Measurements from ENCODE around the gene SRP19. TPM values are rescaled to one million over a fixed set of nuclear protein-coding genes. Genes with fewer than 3 reads are reported as not detected.
A peak's percentile ranks its signal among the peaks of the same experiment; 100 is the strongest.
"Not testable (repeated sequence)": the region's sequence is repeated elsewhere in the genome, so short reads cannot be mapped to it uniquely, and the experiment has no call there.

Gene SRP19
- 25.5 and 30.1 TPM in 2 replicates for total RNA-seq

GRCh38 chr5:112860929-112861637 lies at the start of gene SRP19:
TSS of gene SRP19 (plus strand) at chr5:112861287. CDS start at chr5:112861377, 90 bp downstream.
- DNase-seq (ENCODE audit: low read depth in 2 of 2), result peak; percentile 96 to 98

- no peak for DNase-seq (ENCODE audit: low read depth in 2 of 2)
Observed at GRCh38 chr5:112812549-112812948, 48.5 kb upstream of the SRP19 start.

DNA sequence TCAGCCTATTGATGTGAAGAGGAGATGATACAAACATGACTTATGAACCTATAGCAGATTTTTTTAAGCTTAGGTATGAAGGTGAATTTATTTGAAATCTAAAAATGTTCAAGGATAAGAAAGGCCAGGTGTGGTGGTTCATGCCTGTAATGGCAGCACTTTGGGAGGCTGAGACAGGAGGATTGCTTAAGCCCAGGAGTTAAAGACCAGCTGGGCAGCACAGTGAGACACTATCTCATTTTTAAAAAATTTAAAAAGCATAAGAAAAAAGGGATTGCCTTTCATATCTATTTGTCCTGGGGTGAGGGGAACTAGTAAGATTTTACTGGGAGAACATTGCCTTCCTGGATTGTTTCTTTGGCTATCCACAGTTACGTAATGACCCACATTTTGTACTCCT lies 40.8 kb upstream of the SRP19 start:
- no peak for DNase-seq (ENCODE audit: low read depth in 2 of 2)

GRCh38 chr5:112822456-112822855 lies 38.6 kb upstream of the SRP19 start:
- DNase-seq (ENCODE audit: low read depth in 2 of 2), result no peak

DNA sequence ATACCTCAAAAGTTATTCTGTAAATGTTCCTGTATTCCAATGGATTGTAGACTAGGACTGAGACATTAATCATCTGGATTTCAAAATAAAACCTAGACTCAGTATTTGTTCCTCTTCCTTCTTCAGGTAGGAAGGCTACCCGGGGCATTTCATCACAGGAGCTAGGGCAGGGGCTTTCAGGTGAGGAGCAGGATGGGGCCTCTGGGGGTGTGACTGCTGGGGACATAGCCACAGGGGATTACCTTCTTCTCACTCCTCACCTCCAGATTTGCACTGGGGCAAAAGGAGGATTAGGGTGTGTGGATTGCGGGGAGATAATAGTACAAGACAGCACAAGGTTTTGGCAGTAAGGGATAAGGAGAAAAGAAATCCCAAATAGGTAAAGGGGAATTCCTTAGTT lies 37.9 kb upstream of the SRP19 start:
- no peak for DNase-seq (ENCODE audit: low read depth in 2 of 2)

- no peak for DNase-seq (ENCODE audit: low read depth in 2 of 2)
Observed at GRCh38 chr5:112823656-112824055, 37.4 kb upstream of the SRP19 start.

GRCh38 chr5:112824197-112824596 lies 36.9 kb upstream of the SRP19 start:
- no peak for DNase-seq (ENCODE audit: low read depth in 2 of 2)

GRCh38 chr5:112830378-112830777 lies 30.7 kb upstream of the SRP19 start:
- DNase-seq (ENCODE audit: low read depth in 2 of 2), result no peak

DNA sequence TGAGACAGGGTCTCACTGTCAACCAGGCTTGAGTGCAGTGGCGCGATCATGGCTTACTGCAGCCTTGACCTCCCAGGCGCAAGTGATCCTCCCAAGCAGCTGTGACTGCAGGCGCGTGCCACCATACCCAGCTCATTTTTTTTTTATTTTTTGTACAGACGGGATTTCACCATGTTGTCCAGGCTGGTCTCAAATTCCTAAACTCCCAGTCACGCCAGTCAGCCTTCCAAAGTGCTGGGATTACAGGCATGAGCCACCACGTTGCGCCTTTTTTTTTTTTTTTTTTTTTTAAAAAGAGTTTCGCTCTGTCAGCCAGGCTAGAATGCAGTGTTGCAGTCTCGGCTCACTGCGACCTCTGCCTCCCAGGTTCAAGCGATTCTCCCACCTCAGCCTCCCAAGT lies 27.1 kb upstream of the SRP19 start:
- no peak for DNase-seq (ENCODE audit: low read depth in 2 of 2)

DNA sequence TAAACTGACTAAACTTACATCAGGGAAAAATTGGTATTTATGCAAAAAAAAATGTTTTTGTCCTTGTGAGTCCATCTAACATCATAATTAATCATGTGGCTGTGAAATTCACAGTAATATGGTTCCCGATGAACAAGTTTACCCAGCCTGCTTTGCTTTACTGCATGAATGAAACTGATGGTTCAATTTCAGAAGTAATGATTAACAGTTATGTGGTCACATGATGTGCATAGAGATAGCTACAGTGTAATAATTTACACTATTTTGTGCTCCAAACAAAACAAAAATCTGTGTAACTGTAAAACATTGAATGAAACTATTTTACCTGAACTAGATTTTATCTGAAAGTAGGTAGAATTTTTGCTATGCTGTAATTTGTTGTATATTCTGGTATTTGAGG lies 16.6 kb upstream of the SRP19 start:
- DNase-seq (ENCODE audit: low read depth in 2 of 2), result no peak

DNA sequence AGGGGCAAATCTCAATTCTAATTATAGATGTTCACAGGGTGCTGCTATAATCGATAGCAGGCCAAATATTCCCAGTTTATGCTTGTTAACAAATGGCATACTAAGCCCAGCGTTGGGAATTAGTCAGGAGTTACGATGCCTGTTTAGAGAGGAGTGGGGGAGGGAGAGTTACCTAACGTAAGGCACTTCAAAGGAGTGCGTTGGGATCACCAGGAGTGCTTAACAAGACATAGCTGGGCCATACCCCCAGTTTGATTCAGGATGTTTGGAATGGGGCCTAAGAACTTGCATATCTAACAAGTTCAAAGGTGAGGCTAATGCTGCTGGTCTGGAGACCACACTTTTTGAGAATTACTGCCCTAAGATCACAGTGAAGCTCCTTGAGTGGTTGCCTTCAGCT lies 14.5 kb upstream of the SRP19 start:
- DNase-seq (ENCODE audit: low read depth in 2 of 2), result no peak

DNA sequence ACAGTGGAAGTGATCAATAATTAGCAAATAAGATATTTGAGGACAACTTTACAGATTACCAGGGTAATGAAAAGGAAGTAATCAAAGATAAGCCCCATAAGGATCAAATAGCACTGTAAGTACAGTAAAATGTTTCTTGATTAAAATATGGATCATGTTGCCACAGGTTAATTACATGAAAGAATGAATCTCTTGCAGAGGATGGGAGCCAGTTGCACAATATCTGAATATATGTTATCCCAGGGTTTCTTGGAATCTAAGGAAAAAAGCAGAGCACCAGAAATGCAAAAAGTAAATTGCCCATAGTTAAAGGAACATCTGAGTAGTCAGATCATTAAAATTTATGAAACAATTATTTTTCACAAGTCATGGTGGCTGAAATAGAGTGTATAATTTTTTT lies 13.8 kb upstream of the SRP19 start:
- DNase-seq (ENCODE audit: low read depth in 2 of 2), result no peak

- DNase-seq (ENCODE audit: low read depth in 2 of 2), result peak; percentile 50 to 77
Observed at GRCh38 chr5:112848116-112848811, 12.8 kb upstream of the SRP19 start.

- DNase-seq (ENCODE audit: low read depth in 2 of 2), result no peak
Observed at GRCh38 chr5:112849912-112850311, 11.2 kb upstream of the SRP19 start.

DNA sequence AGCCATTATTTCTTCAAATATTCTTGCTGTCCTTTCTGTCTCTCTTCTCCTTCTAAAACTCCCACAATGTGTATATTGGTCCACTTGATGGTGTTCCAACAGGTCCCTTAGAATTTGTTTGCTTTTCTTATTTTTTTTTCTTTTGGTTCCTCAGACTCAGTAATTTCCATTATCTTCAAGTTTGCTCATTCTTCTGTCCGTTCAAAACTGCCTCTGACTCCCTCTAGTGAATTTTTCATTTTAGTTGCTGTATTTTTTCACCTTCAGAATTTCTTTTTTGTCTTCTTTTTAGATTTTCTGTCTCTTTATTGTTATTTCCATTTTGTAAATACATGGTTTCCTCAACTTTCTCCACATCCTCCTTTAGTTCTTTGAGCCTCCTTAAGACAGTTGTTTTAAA lies 6.4 kb upstream of the SRP19 start:
- DNase-seq (ENCODE audit: low read depth in 2 of 2), result no peak

DNA sequence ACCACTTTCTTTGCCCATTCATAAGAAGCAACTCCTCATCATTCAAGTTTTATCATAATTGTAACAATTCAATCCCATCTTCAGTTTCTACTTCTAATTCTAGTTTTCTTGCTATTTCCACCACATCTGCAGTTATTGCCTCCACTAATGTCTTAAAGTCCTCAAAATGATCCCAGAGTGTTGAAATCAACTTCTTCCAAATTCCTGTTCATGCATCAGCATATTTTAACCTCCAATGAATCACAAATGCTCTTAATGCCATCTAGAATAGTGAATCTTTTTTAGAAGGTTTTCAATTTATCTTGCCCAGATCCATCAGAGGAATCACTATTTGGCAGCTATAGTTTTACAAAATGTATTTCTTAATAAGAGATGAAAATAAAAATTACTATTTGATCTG lies 3.2 kb upstream of the SRP19 start:
- no peak for DNase-seq (ENCODE audit: low read depth in 2 of 2)

GRCh38 chr5:112860571-112860928 lies 537 bp upstream of the SRP19 start:
- not testable (repeated sequence) for DNase-seq (ENCODE audit: low read depth in 2 of 2)

- peak in 1 of 2 donors; percentile 5 for DNase-seq (ENCODE audit: low read depth in 2 of 2)
Observed at GRCh38 chr5:112861638-112861985, 525 bp downstream of the SRP19 start.

GRCh38 chr5:112862085-112862484 lies 998 bp downstream of the SRP19 start:
- DNase-seq (ENCODE audit: low read depth in 2 of 2), result peak in 1 of 2 donors; percentile 44

GRCh38 chr5:112863549-112863948 lies 2.5 kb downstream of the SRP19 start:
- peak in 1 of 2 donors; percentile 9 for DNase-seq (ENCODE audit: low read depth in 2 of 2)

GRCh38 chr5:112865128-112865527 lies 4.0 kb downstream of the SRP19 start:
- DNase-seq (ENCODE audit: low read depth in 2 of 2), result no peak

DNA sequence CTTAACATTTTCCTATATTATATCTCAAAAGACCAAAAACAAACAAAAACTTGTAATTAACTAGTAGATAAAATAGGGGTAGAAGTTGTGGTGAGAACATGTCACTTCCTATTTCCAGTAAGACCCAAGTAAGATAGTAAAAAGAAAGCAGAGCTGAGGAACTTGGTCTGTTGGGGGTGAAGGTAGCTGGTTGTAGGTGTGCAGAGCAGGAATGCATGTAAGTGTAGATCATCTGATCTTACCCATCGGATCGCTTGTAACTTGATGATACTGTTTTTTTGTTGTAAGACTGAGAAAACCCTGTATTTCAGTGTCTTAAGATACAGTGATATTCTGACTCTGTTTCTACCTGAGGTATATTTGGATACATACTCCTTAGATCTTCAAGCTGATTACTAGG lies 5.7 kb downstream of the SRP19 start:
- DNase-seq (ENCODE audit: low read depth in 2 of 2), result no peak

DNA sequence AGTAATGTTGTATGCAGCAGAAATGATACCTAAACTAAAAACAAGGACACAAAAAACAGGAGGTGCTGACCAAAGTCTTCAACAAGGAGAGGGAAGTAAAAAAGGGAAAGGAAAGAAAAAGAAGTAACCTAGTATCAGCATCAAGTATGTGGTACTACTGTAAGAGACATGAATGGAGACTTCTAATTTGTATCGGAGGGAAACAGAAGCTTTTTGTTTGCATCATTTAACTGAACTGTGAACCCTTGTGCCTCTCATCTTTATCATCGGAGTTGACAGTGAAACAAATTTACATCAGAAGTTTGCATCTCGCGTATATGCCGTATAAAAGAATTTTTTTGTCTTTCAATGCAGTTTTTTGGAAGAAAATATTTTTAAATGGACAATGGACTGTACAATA lies 6.3 kb downstream of the SRP19 start:
- no peak for DNase-seq (ENCODE audit: low read depth in 2 of 2)
